ENCODE results near the gene PXT1.

GRCh38 chr6:36377594-36377993 lies 65.1 kb downstream of the PXT1 start:
- TF ChIP-seq POLR2A (IDR thresholded peaks at IDR 0.05; ENCODE audit: low read depth, low read length) (no peak), TAF1 (IDR thresholded peaks at IDR 0.05; ENCODE audit: borderline replicate concordance, low read depth, low read length) (no peak), POLR2AphosphoS5 (IDR thresholded peaks at IDR 0.05; ENCODE audit: low read depth, low read length) (no peak)

All from GM12892 (cell line).